NB4 (cell line): ENCODE data around the gene GABBR2.

Source experiments
- DNase-seq: peaks from one replicate; pipeline ENCODE4 v3.0.0; 2010; ENCODE audit warnings: low read depth
- H3K4me3 ChIP-seq: one replicate; pipeline ENCODE4 v1.5.1; 2011; ENCODE audit warnings: mild to moderate bottlenecking, low read depth, low read length, moderate library complexity
- MAX ChIP-seq: IDR thresholded peaks from 2 replicates; pipeline ENCODE4 v1.6.1; 2011; ENCODE audit warnings: low read depth, low read length
- MYC ChIP-seq: IDR thresholded peaks from 2 replicates; pipeline ENCODE4 v1.6.1; 2011; ENCODE audit warnings: low read depth, low read length
- POLR2A ChIP-seq: IDR thresholded peaks from 2 replicates; pipeline ENCODE4 v1.6.1; 2011; ENCODE audit warnings: mild to moderate bottlenecking; ENCODE audit not compliant: insufficient read length; ENCODE audit errors: extremely low read depth
- TF ChIP-seq, protein P1 (sequence below): IDR thresholded peaks from one replicate; pipeline ENCODE4 v1.5.1; 2012; ENCODE audit warnings: low read depth, low read length

The GABBR2 gene

DNA sequence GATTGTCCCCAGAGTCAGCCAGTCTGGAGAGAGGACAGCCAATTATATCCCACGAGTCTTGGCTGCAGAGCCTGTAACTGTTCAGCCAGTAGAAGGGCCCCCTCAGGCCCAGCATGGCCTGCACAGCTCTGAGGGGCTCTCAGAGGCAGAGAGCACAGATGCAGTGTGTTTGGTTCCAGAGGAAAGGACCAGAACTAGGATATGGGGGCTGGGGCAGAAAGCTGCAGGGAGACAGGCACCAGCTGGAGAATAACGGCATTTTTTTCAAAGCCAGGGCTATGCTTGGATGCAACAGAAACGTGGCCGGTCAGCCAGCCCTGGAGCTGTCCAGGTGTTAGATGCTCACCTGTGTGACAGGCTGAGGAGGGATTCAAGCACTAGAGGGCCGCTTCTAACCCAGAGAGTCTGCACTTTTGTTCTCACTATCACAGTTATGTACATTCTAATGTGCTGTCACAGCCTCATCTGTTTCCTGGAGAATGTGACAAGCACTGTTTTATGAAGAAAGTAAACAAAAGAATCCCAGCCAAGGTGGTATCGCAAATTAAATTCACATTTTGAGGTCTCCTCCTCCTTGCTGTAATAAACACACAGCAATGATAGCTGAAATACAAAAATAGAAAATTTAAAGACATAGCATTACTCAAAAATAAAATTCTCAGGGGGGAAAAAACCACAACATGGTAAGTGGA is 96.5 kb downstream of the GABBR2 start:
- TF ChIP-seq, protein P1, sequence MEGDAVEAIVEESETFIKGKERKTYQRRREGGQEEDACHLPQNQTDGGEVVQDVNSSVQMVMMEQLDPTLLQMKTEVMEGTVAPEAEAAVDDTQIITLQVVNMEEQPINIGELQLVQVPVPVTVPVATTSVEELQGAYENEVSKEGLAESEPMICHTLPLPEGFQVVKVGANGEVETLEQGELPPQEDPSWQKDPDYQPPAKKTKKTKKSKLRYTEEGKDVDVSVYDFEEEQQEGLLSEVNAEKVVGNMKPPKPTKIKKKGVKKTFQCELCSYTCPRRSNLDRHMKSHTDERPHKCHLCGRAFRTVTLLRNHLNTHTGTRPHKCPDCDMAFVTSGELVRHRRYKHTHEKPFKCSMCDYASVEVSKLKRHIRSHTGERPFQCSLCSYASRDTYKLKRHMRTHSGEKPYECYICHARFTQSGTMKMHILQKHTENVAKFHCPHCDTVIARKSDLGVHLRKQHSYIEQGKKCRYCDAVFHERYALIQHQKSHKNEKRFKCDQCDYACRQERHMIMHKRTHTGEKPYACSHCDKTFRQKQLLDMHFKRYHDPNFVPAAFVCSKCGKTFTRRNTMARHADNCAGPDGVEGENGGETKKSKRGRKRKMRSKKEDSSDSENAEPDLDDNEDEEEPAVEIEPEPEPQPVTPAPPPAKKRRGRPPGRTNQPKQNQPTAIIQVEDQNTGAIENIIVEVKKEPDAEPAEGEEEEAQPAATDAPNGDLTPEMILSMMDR: no peak
- TF ChIP-seq MYC: no peak
- no peak for DNase-seq
- H3K4me3 ChIP-seq: no peak overlapping the region

GRCh38 chr9:98611319-98611718 is 97.4 kb downstream of the GABBR2 start:
- no peak for DNase-seq
- TF ChIP-seq MYC (no peak), POLR2A (no peak), MAX (no peak)
- TF ChIP-seq, protein P1: no peak
- no peak overlapping the region for H3K4me3 ChIP-seq

DNA sequence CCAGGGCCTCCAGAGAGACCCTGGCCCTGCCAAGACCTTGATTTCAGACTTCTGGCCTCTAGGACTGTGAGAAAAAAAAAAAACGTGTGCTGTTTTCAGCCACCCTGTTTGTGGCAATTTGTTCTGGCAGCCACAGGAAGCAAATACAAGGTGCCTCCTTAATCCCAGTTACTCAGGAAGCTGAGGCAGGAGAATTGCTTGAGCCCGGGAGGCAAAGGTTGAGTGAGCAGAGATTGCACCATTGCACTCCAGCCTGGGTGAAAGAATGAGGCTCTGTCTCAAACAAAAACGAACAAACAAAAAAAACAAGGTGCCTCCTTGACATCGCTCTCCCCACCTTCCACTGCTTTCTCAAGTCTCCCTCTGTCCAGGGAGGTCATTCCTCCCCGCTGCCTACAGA is 98.0 kb downstream of the GABBR2 start:
- DNase-seq: no peak
- TF ChIP-seq POLR2A (no peak), MAX (no peak), MYC (no peak)
- TF ChIP-seq, protein P1: no peak
- H3K4me3 ChIP-seq: no peak overlapping the region

- no peak for DNase-seq
Observed at GRCh38 chr9:98610211-98610610, 98.5 kb downstream of the GABBR2 start.

GRCh38 chr9:98609646-98610045 is 99.1 kb downstream of the GABBR2 start:
- H3K4me3 ChIP-seq: no peak overlapping the region
- no peak for TF ChIP-seq MYC
- TF ChIP-seq MAX: no peak
- TF ChIP-seq POLR2A: no peak
- TF ChIP-seq, protein P1: no peak
- no peak for DNase-seq

More at GRCh38 chr9:98610211-98610610, 98.5 kb downstream of the GABBR2 start:
- TF ChIP-seq POLR2A (no peak), MAX (no peak), MYC (no peak)
- TF ChIP-seq, protein P1: no peak
- H3K4me3 ChIP-seq: no peak overlapping the region

DNA sequence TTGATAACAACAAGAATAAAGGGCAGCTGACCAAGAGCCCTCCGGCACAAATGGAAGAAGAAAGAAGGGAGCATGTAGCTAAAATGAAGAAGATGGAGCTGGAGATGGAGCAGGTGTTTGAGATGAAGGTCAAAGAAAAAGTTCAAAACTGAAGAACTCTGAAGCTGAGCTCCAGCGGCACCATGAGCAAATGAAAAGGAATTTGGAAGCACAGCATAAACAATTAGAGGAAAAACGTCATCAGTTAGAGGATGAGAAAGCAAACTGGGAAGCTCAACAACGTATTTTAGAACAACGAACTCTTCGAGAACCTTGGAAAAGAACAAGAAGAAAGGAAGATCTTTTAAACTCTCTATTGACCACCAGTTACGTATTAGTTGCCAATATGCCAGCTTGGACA is 100.9 kb downstream of the GABBR2 start:
- no peak overlapping the region for H3K4me3 ChIP-seq
- no peak for DNase-seq
- TF ChIP-seq POLR2A (no peak), MYC (no peak), MAX (no peak)
- TF ChIP-seq, protein P1: no peak
